ENCODE data around the gene PGAP1.

Gene PGAP1

GRCh38 chr2:196926562-196927375 lies at the start of gene PGAP1:
TSS of gene PGAP1 (minus strand) at chr2:196926707. CDS start at chr2:196926616, 91 bp downstream.
- DNase-seq, result peak; percentile 95

- no peak for DNase-seq
Observed at GRCh38 chr2:196974970-196975369, 48.5 kb upstream of the PGAP1 start.

GRCh38 chr2:196971574-196972279 lies 45.2 kb upstream of the PGAP1 start:
- DNase-seq, result no peak

GRCh38 chr2:196970099-196970498 lies 43.6 kb upstream of the PGAP1 start:
- DNase-seq, result no peak

- DNase-seq, result no peak
Observed at GRCh38 chr2:196968516-196968915, 42.0 kb upstream of the PGAP1 start.

- DNase-seq, result no peak
Observed at GRCh38 chr2:196967775-196968174, 41.3 kb upstream of the PGAP1 start.

GRCh38 chr2:196967116-196967515 lies 40.6 kb upstream of the PGAP1 start:
- DNase-seq, result no peak

GRCh38 chr2:196966061-196966460 lies 39.6 kb upstream of the PGAP1 start:
- no peak for DNase-seq

- DNase-seq, result no peak
Observed at GRCh38 chr2:196965651-196966050, 39.1 kb upstream of the PGAP1 start.

- no peak for DNase-seq
Observed at GRCh38 chr2:196963961-196964360, 37.5 kb upstream of the PGAP1 start.

- DNase-seq, result no peak
Observed at GRCh38 chr2:196963043-196963442, 36.5 kb upstream of the PGAP1 start.

GRCh38 chr2:196962325-196962724 lies 35.8 kb upstream of the PGAP1 start:
- DNase-seq, result no peak

- no peak for DNase-seq
Observed at GRCh38 chr2:196961889-196962288, 35.4 kb upstream of the PGAP1 start.

GRCh38 chr2:196959734-196960338 lies 33.3 kb upstream of the PGAP1 start:
- no peak for DNase-seq

- DNase-seq, result no peak
Observed at GRCh38 chr2:196959281-196959680, 32.8 kb upstream of the PGAP1 start.

- DNase-seq, result no peak
Observed at GRCh38 chr2:196957881-196958525, 31.5 kb upstream of the PGAP1 start.

- no peak for DNase-seq
Observed at GRCh38 chr2:196957442-196957841, 30.9 kb upstream of the PGAP1 start.

GRCh38 chr2:196956069-196956468 lies 29.6 kb upstream of the PGAP1 start:
- DNase-seq, result no peak

GRCh38 chr2:196955036-196955435 lies 28.5 kb upstream of the PGAP1 start:
- no peak for DNase-seq

- DNase-seq, result no peak
Observed at GRCh38 chr2:196954001-196954400, 27.5 kb upstream of the PGAP1 start.

GRCh38 chr2:196952936-196953335 lies 26.4 kb upstream of the PGAP1 start:
- DNase-seq, result no peak

- no peak for DNase-seq
Observed at GRCh38 chr2:196951973-196952372, 25.5 kb upstream of the PGAP1 start.

GRCh38 chr2:196949116-196949515 lies 22.6 kb upstream of the PGAP1 start:
- DNase-seq, result no peak

Data from activated CD8-positive, alpha-beta memory T cell treated with anti-CD3 and anti-CD28 coated beads, Interleukin-2, amount 50 U/mL, for 48 hours (primary cell).